Measurements from ENCODE around the gene B4GALT3. TPM values are rescaled to one million over a fixed set of nuclear protein-coding genes. Genes with fewer than 3 reads are reported as not detected.

The B4GALT3 gene
- total and polyA plus RNA-seq, 2 of the 4 experiments (the other 2 are of a cell fraction): 19.9 to 36.0 TPM

GRCh38 chr1:161176468-161177111, 717 bp downstream of the B4GALT3 start:
- Histone ChIP-seq H3K23ac (ENCODE audit: low read depth, low read length) (peak overlapping the region; percentile 94), H2BK5ac (ENCODE audit: low read depth, low read length, poor library complexity, severe bottlenecking) (peak overlapping the region; percentile 90), H2AFZ (replicated peaks; ENCODE audit: low read length, poor library complexity) (peak overlapping the region; percentile 100), H4K8ac (ENCODE audit: low read depth in 2 of 2, low read length in 2 of 2) (peak overlapping the region; percentile 87 to 99; a peak in 2 of 4 replicates), H3K9ac (ENCODE audit: low read depth, low read length) (peak overlapping the region; percentile 99), H3K56ac (ENCODE audit: extremely low read depth, insufficient read depth, low read length) (peak overlapping the region; percentile 80; the same call in 1 of the 2 replicates), H2AK9ac (replicated peaks; ENCODE audit: low read depth, low read length, poor library complexity) (peak overlapping the region; percentile 97), H3K27me3 (ENCODE audit: control insufficient read depth, insufficient read depth, low read length) (no peaks in the 10 kb centered on the region), H3K27ac (ENCODE audit: insufficient read depth, low read length) (peak overlapping the region; percentile 98), H2AK5ac (ENCODE audit: low read depth, low read length) (peak overlapping the region; percentile 78), H3K4me2 (ENCODE audit: low read depth, low read length) (peak overlapping the region; percentile 96), H3K36me3 (ENCODE audit: control insufficient read depth, insufficient read depth, low read length) (peaks cover 26% of the 10 kb centered on the region), H3K4ac (ENCODE audit: low read depth, low read length) (peak overlapping the region; percentile 94), H3K18ac (ENCODE audit: low read depth, low read length) (no peak overlapping the region; the same call in 1 of the 2 replicates), H4K20me1 (ENCODE audit: insufficient read depth, low read length) (peaks cover 13% of the 10 kb centered on the region; the same call in 1 of the 2 replicates), H3K4me1 (ENCODE audit: control insufficient read depth, insufficient read depth, low read length) (peaks cover 17% of the 10 kb centered on the region), H3K9me3 (ENCODE audit: control insufficient read depth, insufficient read depth, low read length) (no peaks in the 10 kb centered on the region), H2BK20ac (ENCODE audit: low read depth, low read length) (no peak overlapping the region), H3K14ac (replicated peaks; ENCODE audit: low read depth, low read length) (peak overlapping the region; percentile 91), H3K79me1 (ENCODE audit: low read depth in 1 of 2, low read length in 2 of 2) (peaks cover 14 to 39% of the 10 kb centered on the region in 2 experiments), H3K4me3 (ENCODE audit: insufficient read depth, low read depth, low read length) (peak overlapping the region; percentile 98), H4K91ac (ENCODE audit: insufficient read depth, low read depth, low read length) (peak overlapping the region; percentile 82; the same call in 1 of the 2 replicates), H2BK120ac (ENCODE audit: low read depth, low read length) (no peak overlapping the region), H2BK15ac (ENCODE audit: low read depth, low read length) (no peak overlapping the region), H3K9me1 (ENCODE audit: insufficient read depth, low read length) (peaks cover 11% of the 10 kb centered on the region), H4K5ac (ENCODE audit: low read depth, low read length) (peak overlapping the region; percentile 98; the same call in 1 of the 2 replicates)
- ChIA-PET CTCF (interaction anchor here (1.9 kb wide), 1 partner anchor 10 kb away, joined by 5 read pairs; the partner anchor contains the start of gene PPOX), POLR2A (ENCODE audit: unreplicated experiment) (no interaction called here)
- dilution Hi-C loops (cut with HindIII; ENCODE audit: low sequenced_read_pairs, unreplicated experiment): no loop called here
- in situ Hi-C loops (cut with MboI; ENCODE audit: low sequenced_read_pairs): no loop called here
- intact Hi-C loops (cut with micrococcal nuclease): no loop called here
- ATAC-seq (ENCODE audit: low read depth): no peak; the same call in 1 of the 2 replicates
- WGBS, 2 experiments (ENCODE audit: extremely low coverage in 2 of 2, insufficient read length in 1 of 2): no CpG with 5 or more reads among the region's 17 CpGs
- DNase-seq: no peak
- no TSS peak for BruUV-seq (replicated peaks)
- TF ChIP-seq NFE2L2 (IDR thresholded peaks at IDR 0.05; ENCODE audit: low read depth, low read length) (no peak), SMC3 (IDR thresholded peaks at IDR 0.05; ENCODE audit: low read depth, low read length) (no peak), RCOR1 (IDR thresholded peaks at IDR 0.05; ENCODE audit: insufficient replicate concordance, low read length) (no peak), MXI1 (IDR thresholded peaks at IDR 0.05; ENCODE audit: borderline replicate concordance, low read depth, low read length) (no peak), CTCF (conservative IDR thresholded peaks at IDR 0.05; ENCODE audit: low read depth, low read length) (no peak), CEBPB (IDR thresholded peaks at IDR 0.05; ENCODE audit: low read depth, low read length) (no peak), MAFK (IDR thresholded peaks at IDR 0.05; ENCODE audit: low read depth, low read length) (no peak), RFX5 (IDR thresholded peaks at IDR 0.05; ENCODE audit: low read depth, low read length) (no peak), FOS (IDR thresholded peaks at IDR 0.05; ENCODE audit: low read depth, low read length) (no peak), CHD1 (IDR thresholded peaks at IDR 0.05; ENCODE audit: low read depth, low read length) (no peak), RAD21 (IDR thresholded peaks at IDR 0.05; ENCODE audit: low read length) (no peak), MAZ (IDR thresholded peaks at IDR 0.05; ENCODE audit: borderline replicate concordance, low read depth, low read length) (no peak)
- TF ChIP-seq, protein P1, sequence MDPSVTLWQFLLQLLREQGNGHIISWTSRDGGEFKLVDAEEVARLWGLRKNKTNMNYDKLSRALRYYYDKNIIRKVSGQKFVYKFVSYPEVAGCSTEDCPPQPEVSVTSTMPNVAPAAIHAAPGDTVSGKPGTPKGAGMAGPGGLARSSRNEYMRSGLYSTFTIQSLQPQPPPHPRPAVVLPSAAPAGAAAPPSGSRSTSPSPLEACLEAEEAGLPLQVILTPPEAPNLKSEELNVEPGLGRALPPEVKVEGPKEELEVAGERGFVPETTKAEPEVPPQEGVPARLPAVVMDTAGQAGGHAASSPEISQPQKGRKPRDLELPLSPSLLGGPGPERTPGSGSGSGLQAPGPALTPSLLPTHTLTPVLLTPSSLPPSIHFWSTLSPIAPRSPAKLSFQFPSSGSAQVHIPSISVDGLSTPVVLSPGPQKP (IDR thresholded peaks at IDR 0.05; ENCODE audit: borderline replicate concordance, low read depth, low read length): no peak
- TF ChIP-seq, protein P2, sequence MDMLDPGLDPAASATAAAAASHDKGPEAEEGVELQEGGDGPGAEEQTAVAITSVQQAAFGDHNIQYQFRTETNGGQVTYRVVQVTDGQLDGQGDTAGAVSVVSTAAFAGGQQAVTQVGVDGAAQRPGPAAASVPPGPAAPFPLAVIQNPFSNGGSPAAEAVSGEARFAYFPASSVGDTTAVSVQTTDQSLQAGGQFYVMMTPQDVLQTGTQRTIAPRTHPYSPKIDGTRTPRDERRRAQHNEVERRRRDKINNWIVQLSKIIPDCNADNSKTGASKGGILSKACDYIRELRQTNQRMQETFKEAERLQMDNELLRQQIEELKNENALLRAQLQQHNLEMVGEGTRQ (IDR thresholded peaks at IDR 0.05; ENCODE audit: low read depth, low read length): no peak

All from IMR-90 (cell line).